GM23248 (cell line): ENCODE results near the gene ZSCAN4.

Experiments
- EZH2 ChIP-seq: fragments of 200-600 bp; sonication (generic); IDR thresholded peaks from 2 replicates; pipeline ENCODE4 v1.6.1; 2018; ENCODE audit warnings: antibody characterized with exemption, mild to moderate bottlenecking; ENCODE audit not compliant: insufficient read depth, poor library complexity, severe bottlenecking
- EZH2phosphoT487 ChIP-seq: fragments of 200-600 bp; sonication (generic); IDR thresholded peaks from 2 replicates; pipeline ENCODE4 v1.6.1; 2018; ENCODE audit warnings: antibody characterized with exemption, moderate library complexity, mild to moderate bottlenecking, low read depth; ENCODE audit not compliant: insufficient read depth

- TF ChIP-seq EZH2phosphoT487 (no peak), EZH2 (no peak)
These were observed 26.2 kb upstream of the ZSCAN4 start for GRCh38 chr19:57642396-57643046.
